Breast epithelium (tissue), 3 donors: ENCODE data around the gene DSC3.

Experiments used
- CTCF ChIP-seq, 3 donors: fragments of 450-650 bp; IDR thresholded peaks; one replicate each; pipeline ENCODE4 v1.5.1; 2016 to 2017; ENCODE audit warnings: antibody characterized with exemption in 3 of 3, mild to moderate bottlenecking in 3 of 3, moderate library complexity in 3 of 3
- POLR2A ChIP-seq: fragments of 450-650 bp; IDR thresholded peaks from one replicate; pipeline ENCODE4 v1.6.1; 2016; ENCODE audit warnings: antibody characterized with exemption, mild to moderate bottlenecking, moderate library complexity
- POLR2AphosphoS5 ChIP-seq, 3 donors: sonication (generic); formaldehyde crosslinking; IDR thresholded peaks; one replicate each; pipeline ENCODE4 v1.6.1; 2017; ENCODE audit warnings: antibody characterized with exemption in 3 of 3

GRCh38 chr18:31043709-31044108, 1.2 kb upstream of the DSC3 start:
- no peak for TF ChIP-seq CTCF (IDR thresholded peaks at IDR 0.05)
- no peak for TF ChIP-seq POLR2A
- TF ChIP-seq POLR2AphosphoS5 (IDR thresholded peaks at IDR 0.05): no peak
